Heart left ventricle (tissue), 13 donors: ENCODE measurements around the gene TTBK2.

Experiments
- CTCF ChIP-seq, 12 donors: fragments of 200-600 bp; sonication (generic) in 4 of 12; IDR thresholded peaks; one replicate each; pipeline versions ENCODE4 v1.5.0 to v1.8.0; 2018 to 2022; ENCODE audit warnings: antibody characterized with exemption in 12 of 12, mild to moderate bottlenecking in 5 of 12
- POLR2A ChIP-seq, 2 donors: fragments of 450-650 bp; IDR thresholded peaks; one replicate each; pipeline ENCODE4 v1.6.1; 2017; ENCODE audit warnings: antibody characterized with exemption in 2 of 2, mild to moderate bottlenecking in 2 of 2, moderate library complexity in 2 of 2
- donor health status: ischemic (EF 13 %, LVEDD 7.1; RV severe dilation, severe dysfunction).
- donor health status: DM: no; HTN: yes; CAD: no.
- donor health status: DM: no; HTN: no; CAD: no.
- donor health status: ischemic (EF 25% LVEDD 6.9; RV normal size, moderate dysfunction).
- donor health status: ischemic (EF 25% LVEDD 5.7; RV mildly dilated, moderate dysfunction).
- donor health status: ischemic (EF 35%, LVEDD 5.7; RV mildly dilated, moderate dysfunction).
- donor health status: nonischemic (EF 11% LVEDD 7.7; RV severe dilation, severe dysfunction).
- donor health status: DM: yes; HTN: yes; CAD: no.
- donor health status: PGD.
- donor health status: ischemic (EF 29% LVEDD 5.4; RV normal size, mild dysfunction).
- donor health status: nonischemic (EF 23%, LVEDD 6.1; RV moderate dilation, normal function).

- no peak for TF ChIP-seq CTCF (IDR thresholded peaks at IDR 0.05)
- TF ChIP-seq POLR2A (IDR thresholded peaks at IDR 0.05): no peak
Measured at GRCh38 chr15:42915654-42916315, 4.8 kb downstream of the TTBK2 start.
